ENCODE results near the gene SLC35E3. TPM values are rescaled to one million over a fixed set of nuclear protein-coding genes. Genes with fewer than 3 reads are reported as not detected.

The SLC35E3 gene
- total and polyA plus RNA-seq, 2 of the 13 experiments (the other 11 are each of a cell fraction or from before 2014, with no cell fraction given): 13.0 to 22.1 TPM

GRCh38 chr12:68804657-68805591, 58.9 kb downstream of the SLC35E3 start (continued):
- TF ChIP-seq ZBTB40 (IDR thresholded peaks at IDR 0.05) (no peak), ZBTB40 (CRISPR knock-in tag; IDR thresholded peaks at IDR 0.05) (peak; percentile 12; the same call in 1 of the 2 replicates), MTERF4 (CRISPR knock-in tag; IDR thresholded peaks at IDR 0.05) (peak; percentile 88), ZC3H13 (CRISPR knock-in tag; IDR thresholded peaks at IDR 0.05) (peak; percentile 80; the same call in 1 of the 2 replicates), ISX (CRISPR knock-in tag; conservative IDR thresholded peaks at IDR 0.05) (no peak), AFF4 (CRISPR knock-in tag; IDR thresholded peaks at IDR 0.05) (peak; percentile 85), ZNF468 (CRISPR knock-in tag; IDR thresholded peaks at IDR 0.05) (0 out of 2 replicates have a peak, but pooled peaks have one; percentile 54), ZNF883 (CRISPR knock-in tag; IDR thresholded peaks at IDR 0.05; ENCODE audit: not compliant biosample characterization) (no peak), SMAD3 (CRISPR knock-in tag; IDR thresholded peaks at IDR 0.05) (no peak; the same call in 1 of the 2 replicates), MXI1 (IDR thresholded peaks at IDR 0.05; ENCODE audit: borderline replicate concordance, low read depth, low read length) (peak; percentile 41; the same call in 1 of the 3 replicates), MEIS2 (CRISPR knock-in tag; IDR thresholded peaks at IDR 0.05) (peak; percentile 74; the same call in 1 of the 2 replicates), ZNF572 (CRISPR knock-in tag; IDR thresholded peaks at IDR 0.05) (no peak), POLR2A (IDR thresholded peaks at IDR 0.05; ENCODE audit: insufficient read depth in 1 of 2, low read depth in 2 of 2, low read length in 2 of 2) (peak; percentile 90 to 99)

Data from HepG2 (cell line).